Nephron (organoid): ENCODE results near the gene GLB1L3.
"Not testable (repeated sequence)": the region's sequence is repeated elsewhere in the genome, so short reads cannot be mapped to it uniquely, and the experiment has no call there.

Source experiments
- H3K27ac Mint-ChIP-seq, 3 experiments: 2 replicates each; pipeline ENCODE4 v1.8.0; 2020; ENCODE audit warnings: mixed read lengths in 3 of 3, mild to moderate bottlenecking in 2 of 3, moderate library complexity in 1 of 3
- H3K27me3 Mint-ChIP-seq: 2 replicates; pipeline ENCODE4 v1.8.0; 2021; ENCODE audit warnings: low read depth, mild to moderate bottlenecking, moderate library complexity, mixed read lengths
- H3K36me3 Mint-ChIP-seq: 2 replicates; pipeline ENCODE4 v1.8.0; 2020; ENCODE audit warnings: low read depth, mixed read lengths
- H3K4me1 Mint-ChIP-seq: 2 replicates; pipeline ENCODE4 v1.8.0; 2020; ENCODE audit warnings: mixed read lengths
- H3K4me3 Mint-ChIP-seq, 3 experiments: 2 replicates each; pipeline ENCODE4 v1.8.0; 2020; ENCODE audit warnings: mild to moderate bottlenecking in 3 of 3, mixed read lengths in 3 of 3, moderate library complexity in 2 of 3
- H3K9me3 Mint-ChIP-seq: 2 replicates; pipeline ENCODE4 v1.8.0; 2020; ENCODE audit warnings: mixed read lengths
- TF ChIP-seq, protein P1 (sequence below), 3 experiments: fragments of 200-600 bp; sonication (generic); IDR thresholded peaks; one replicate each; pipeline ENCODE4 v1.5.0; 2021; ENCODE audit warnings: antibody characterized with exemption in 3 of 3; ENCODE audit not compliant: unreplicated experiment in 3 of 3

The GLB1L3 gene

DNA sequence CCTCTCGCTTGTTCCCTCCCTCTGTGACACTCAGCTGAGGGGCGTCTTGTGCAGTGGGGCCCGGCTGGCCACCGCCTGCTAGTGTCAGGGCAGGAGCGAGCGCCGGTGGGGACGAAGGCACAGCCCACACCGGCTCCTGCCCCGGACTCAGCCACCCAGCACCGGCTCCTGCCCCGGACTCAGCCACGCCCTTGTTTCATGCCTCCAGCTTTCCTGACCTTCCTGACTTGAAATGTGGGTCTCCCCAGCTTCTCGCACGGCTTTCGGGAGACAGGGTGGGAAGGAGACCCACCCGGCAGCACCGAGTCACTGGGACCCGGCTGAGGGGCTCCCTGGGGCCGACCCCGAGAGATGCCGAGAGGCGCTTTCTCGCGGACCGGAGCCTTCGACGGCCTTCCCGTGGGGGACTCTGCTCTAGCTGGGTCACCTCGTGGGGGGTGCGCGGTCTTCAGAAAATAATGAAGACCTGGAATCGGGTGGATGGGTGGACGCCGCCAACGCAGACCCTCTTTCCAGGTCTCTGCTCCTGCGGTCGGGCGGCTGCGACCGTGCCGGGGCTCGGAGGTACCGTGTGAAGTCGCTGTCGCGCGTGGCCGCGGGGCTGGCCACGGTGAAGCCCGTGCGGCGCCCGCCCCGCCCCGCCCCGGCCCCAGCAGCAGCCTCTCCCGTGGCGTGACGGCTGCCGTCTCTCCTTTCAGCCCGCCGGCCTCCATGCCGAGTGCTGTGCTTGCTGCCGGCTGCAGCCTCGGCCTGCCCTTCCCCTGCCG is 65.8 kb downstream of the GLB1L3 start:
- no peak overlapping the region for H3K27ac Mint-ChIP-seq
- no peak overlapping the region for H3K4me3 Mint-ChIP-seq
- H3K9me3 Mint-ChIP-seq: no peaks in the 10 kb centered on the region
- peaks cover 30% of the 10 kb centered on the region for H3K27me3 Mint-ChIP-seq
- TF ChIP-seq, protein P1, sequence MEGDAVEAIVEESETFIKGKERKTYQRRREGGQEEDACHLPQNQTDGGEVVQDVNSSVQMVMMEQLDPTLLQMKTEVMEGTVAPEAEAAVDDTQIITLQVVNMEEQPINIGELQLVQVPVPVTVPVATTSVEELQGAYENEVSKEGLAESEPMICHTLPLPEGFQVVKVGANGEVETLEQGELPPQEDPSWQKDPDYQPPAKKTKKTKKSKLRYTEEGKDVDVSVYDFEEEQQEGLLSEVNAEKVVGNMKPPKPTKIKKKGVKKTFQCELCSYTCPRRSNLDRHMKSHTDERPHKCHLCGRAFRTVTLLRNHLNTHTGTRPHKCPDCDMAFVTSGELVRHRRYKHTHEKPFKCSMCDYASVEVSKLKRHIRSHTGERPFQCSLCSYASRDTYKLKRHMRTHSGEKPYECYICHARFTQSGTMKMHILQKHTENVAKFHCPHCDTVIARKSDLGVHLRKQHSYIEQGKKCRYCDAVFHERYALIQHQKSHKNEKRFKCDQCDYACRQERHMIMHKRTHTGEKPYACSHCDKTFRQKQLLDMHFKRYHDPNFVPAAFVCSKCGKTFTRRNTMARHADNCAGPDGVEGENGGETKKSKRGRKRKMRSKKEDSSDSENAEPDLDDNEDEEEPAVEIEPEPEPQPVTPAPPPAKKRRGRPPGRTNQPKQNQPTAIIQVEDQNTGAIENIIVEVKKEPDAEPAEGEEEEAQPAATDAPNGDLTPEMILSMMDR (IDR thresholded peaks at IDR 0.05; ENCODE audit: unreplicated experiment in 3 of 3): no peak
- no peaks in the 10 kb centered on the region for H3K36me3 Mint-ChIP-seq
- H3K4me1 Mint-ChIP-seq: peaks cover 5% of the 10 kb centered on the region

- H3K27ac Mint-ChIP-seq: no peak overlapping the region
- peaks cover 27% of the 10 kb centered on the region for H3K27me3 Mint-ChIP-seq
- peaks cover 5% of the 10 kb centered on the region for H3K4me1 Mint-ChIP-seq
- no peaks in the 10 kb centered on the region for H3K36me3 Mint-ChIP-seq
- TF ChIP-seq, protein P1 (IDR thresholded peaks at IDR 0.05; ENCODE audit: unreplicated experiment in 3 of 3): no peak
- H3K4me3 Mint-ChIP-seq: no peak overlapping the region
- H3K9me3 Mint-ChIP-seq: no peaks in the 10 kb centered on the region
Measured at GRCh38 chr11:134342572-134343340, 66.6 kb downstream of the GLB1L3 start.

DNA sequence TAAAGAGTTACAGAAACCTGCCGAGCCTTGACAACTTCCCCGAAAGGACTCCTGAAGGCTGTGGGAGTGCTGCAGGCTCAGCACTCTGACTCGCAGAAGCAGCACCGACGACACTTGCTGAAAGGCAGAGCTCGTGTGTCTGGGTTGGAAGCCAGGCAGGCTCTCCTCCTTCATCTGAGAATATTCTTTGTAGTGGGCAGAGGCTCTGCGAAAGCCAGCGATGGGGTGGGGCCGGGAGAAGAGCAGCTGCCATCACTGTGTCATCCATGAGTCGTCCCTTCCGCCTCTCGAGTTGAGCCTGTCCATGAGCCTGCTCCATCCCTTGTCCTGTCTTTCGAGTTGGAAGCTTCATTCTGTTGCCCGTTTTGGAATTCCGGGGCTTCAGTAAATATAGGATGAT is 67.5 kb downstream of the GLB1L3 start:
- TF ChIP-seq, protein P1 (IDR thresholded peaks at IDR 0.05; ENCODE audit: unreplicated experiment in 3 of 3): no peak
- H3K27ac Mint-ChIP-seq: no peak overlapping the region
- H3K9me3 Mint-ChIP-seq: no peaks in the 10 kb centered on the region
- H3K4me3 Mint-ChIP-seq: no peak overlapping the region
- H3K4me1 Mint-ChIP-seq: peaks cover 5% of the 10 kb centered on the region
- no peaks in the 10 kb centered on the region for H3K36me3 Mint-ChIP-seq
- H3K27me3 Mint-ChIP-seq: peaks cover 25% of the 10 kb centered on the region

- H3K27me3 Mint-ChIP-seq: peaks cover 25% of the 10 kb centered on the region
- H3K4me1 Mint-ChIP-seq, H3K9me3 Mint-ChIP-seq, H3K36me3 Mint-ChIP-seq, H3K27ac Mint-ChIP-seq, H3K4me3 Mint-ChIP-seq: not testable (repeated sequence)
Measured at GRCh38 chr11:134344497-134345236, 68.5 kb downstream of the GLB1L3 start.

GRCh38 chr11:134345237-134345550 is 69.0 kb downstream of the GLB1L3 start:
- H3K4me3 Mint-ChIP-seq: no peak overlapping the region
- TF ChIP-seq, protein P1 (IDR thresholded peaks at IDR 0.05; ENCODE audit: unreplicated experiment in 3 of 3): no peak

More at GRCh38 chr11:134345237-134345550, 69.0 kb downstream of the GLB1L3 start:
- Mint-ChIP-seq H3K36me3 (no peaks in the 10 kb centered on the region), H3K9me3 (no peaks in the 10 kb centered on the region), H3K27me3 (peaks cover 20% of the 10 kb centered on the region), H3K27ac (no peak overlapping the region), H3K4me1 (peaks cover 5% of the 10 kb centered on the region)
